PC-9 (cell line): ENCODE measurements around the gene GLP2R.

Source experiments
- CTCF ChIP-seq: fragments of 200-600 bp; sonication (generic); conservative IDR thresholded peaks from 2 replicates; pipeline ENCODE4 v1.6.1; 2017; ENCODE audit warnings: mixed run types, antibody characterized with exemption, mild to moderate bottlenecking, moderate library complexity
- EZH2 ChIP-seq: fragments of 200-600 bp; sonication (generic); IDR thresholded peaks from 2 replicates; pipeline ENCODE4 v1.8.0; 2017; ENCODE audit warnings: antibody characterized with exemption, low read depth

DNA sequence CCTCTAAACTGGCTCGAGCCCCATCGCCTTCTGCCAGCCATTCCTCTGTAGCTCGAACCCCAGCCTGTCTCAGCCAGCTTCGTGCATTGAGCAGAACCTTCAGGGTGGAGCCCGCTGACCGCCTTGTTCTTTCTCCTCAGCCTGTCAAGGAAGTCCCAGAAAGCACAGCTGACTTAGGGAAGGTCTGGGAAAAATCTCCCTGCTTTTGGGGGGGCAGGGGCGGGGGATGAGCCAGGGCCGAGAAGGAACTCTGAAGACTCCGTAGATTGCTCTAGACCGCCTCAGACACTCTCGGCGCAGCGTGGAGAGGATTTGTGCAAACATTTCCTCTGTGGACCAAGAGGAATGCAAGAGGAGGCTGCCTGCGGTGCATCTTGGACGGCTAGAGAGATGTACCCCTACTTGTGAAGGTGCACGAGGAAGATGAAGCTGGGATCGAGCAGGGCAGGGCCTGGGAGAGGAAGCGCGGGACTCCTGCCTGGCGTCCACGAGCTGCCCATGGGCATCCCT, at the start of gene GLP2R:
- TF ChIP-seq CTCF = no peak
- no peak for TF ChIP-seq EZH2
